GM12892 (cell line): Measurements from ENCODE around the gene CUBN.

Source experiments
- POLR2A ChIP-seq: IDR thresholded peaks from 2 replicates; pipeline ENCODE4 v1.6.1; 2011; ENCODE audit warnings: low read depth, low read length, control low read depth
- TAF1 ChIP-seq: IDR thresholded peaks from 2 replicates; pipeline ENCODE4 v1.6.1; 2011; ENCODE audit warnings: low read depth, mild to moderate bottlenecking, control low read depth, low read length, borderline replicate concordance

DNA sequence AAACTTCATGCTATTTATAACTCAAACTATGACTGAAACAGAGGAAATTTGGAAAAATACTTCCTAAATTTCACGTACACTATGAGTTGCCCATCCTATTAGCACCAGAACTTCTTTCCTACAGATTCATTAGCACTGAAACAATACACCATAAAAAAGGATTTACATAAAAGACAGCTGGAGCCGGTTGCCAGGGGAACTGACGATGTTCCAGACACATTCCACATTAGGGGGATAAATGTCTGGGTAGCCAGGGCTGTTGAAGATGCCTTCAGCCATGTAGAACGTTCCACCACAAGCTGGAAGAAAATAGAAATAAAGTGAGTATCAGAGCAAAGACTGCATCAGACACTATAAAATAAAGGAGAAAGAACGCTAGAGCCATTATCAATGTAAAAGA lies 182.5 kb downstream of the CUBN start:
- TF ChIP-seq POLR2A: no peak
- no peak for TF ChIP-seq TAF1
